HepG2 (cell line): Measurements from ENCODE around the gene ANKRD11. TPM values are rescaled to one million over a fixed set of nuclear protein-coding genes. Genes with fewer than 3 reads are reported as not detected.

ENCODE experiments used
- ATAC-seq: fragments of 200-7000 bp; cut with Tn5 transposase; 3 replicates; pipeline ENCODE4 v1.9.1; 2020; ENCODE audit warnings: mild to moderate bottlenecking, moderate library complexity
- BruUV-seq: library from RNA; stranded (reverse); fragments of 400-500 nt; replicated peaks from 2 replicates; lab custom pipeline; 2021; lab: Mats Ljungman, UMichigan
- CTCF ChIA-PET: fragments of 300-600 bp; formaldehyde crosslinking; extraction: SDS; loops from one replicate; lab custom pipeline; 2021; ENCODE audit warnings: low total read pairs, inconsistent platforms, low intra/inter-chr PET ratio; lab: Yijun Ruan, JAX
- POLR2A ChIA-PET: fragments of 350-600 bp; sonication (Branson Sonifier 250); formaldehyde crosslinking; loops from one replicate; lab custom pipeline; 2020; ENCODE audit warnings: antibody characterized with exemption, inconsistent platforms; lab: Yijun Ruan, JAX
- DNase-seq: peaks from one replicate; pipeline ENCODE4 v3.0.0-alpha.2; 2015; ENCODE audit warnings: low spot score
- FAIRE-seq: peaks from 3 replicates; lab custom pipeline; 2011; peaks lifted over from hg19 to GRCh38; lab: Jason Lieb, UNC
- H2AFZ ChIP-seq: one replicate; pipeline ENCODE4 v1.6.1; 2011; ENCODE audit warnings: low read length, inconsistent platforms
- H3K27ac ChIP-seq: fragments of 300-600 bp; 3 replicates; pipeline ENCODE4 v1.8.0; 2011; ENCODE audit warnings: mixed run types, mild to moderate bottlenecking, mixed read lengths, low read length, inconsistent platforms; ENCODE audit not compliant: insufficient read depth; ENCODE audit errors: extremely low read length
- H3K27me3 ChIP-seq, 2 experiments: fragments of 200-600 bp in 1 of 2; 2 replicates in 1 of 2; 3 replicates in 1 of 2; pipeline versions ENCODE4 v1.6.0 to v1.8.0; 2011; ENCODE audit warnings: low read length in 2 of 2, mild to moderate bottlenecking in 2 of 2, moderate library complexity in 2 of 2, inconsistent platforms in 1 of 2; ENCODE audit not compliant: insufficient read depth in 2 of 2, control insufficient read depth in 1 of 2
- H3K36me3 ChIP-seq, 2 experiments: fragments of 200-600 bp in 1 of 2; replicated peaks in 1 of 2; 2 replicates in 1 of 2; 3 replicates in 1 of 2; pipeline versions ENCODE4 v1.5.1 to v1.8.0; 2011; ENCODE audit warnings: low read length in 2 of 2, inconsistent platforms in 1 of 2; ENCODE audit not compliant: insufficient read depth in 2 of 2, control insufficient read depth in 1 of 2
- H3K4me1 ChIP-seq: 2 replicates; pipeline ENCODE4 v1.5.1; 2012; ENCODE audit warnings: low read length, inconsistent platforms; ENCODE audit not compliant: insufficient read depth
- H3K4me2 ChIP-seq: 2 replicates; pipeline ENCODE4 v1.6.0; 2011; ENCODE audit warnings: low read depth, low read length, inconsistent platforms
- H3K4me3 ChIP-seq, 3 experiments: fragments of 200-600 bp in 1 of 3; sonication (generic), shearing (Covaris generic) in 1 of 3; replicated peaks in 1 of 3; 2 replicates each; pipeline ENCODE4 v1.5.1; 2011 to 2016; ENCODE audit warnings: low read length in 3 of 3, inconsistent platforms in 2 of 3, low read depth in 2 of 3, mild to moderate bottlenecking in 2 of 3, control low read depth in 1 of 3, mixed read lengths in 1 of 3; ENCODE audit not compliant: insufficient read depth in 1 of 3
- H3K79me2 ChIP-seq: one replicate; pipeline ENCODE4 v1.6.1; 2011; ENCODE audit warnings: low read length, inconsistent platforms; ENCODE audit not compliant: insufficient read depth
- H3K9ac ChIP-seq: 2 replicates; pipeline ENCODE4 v1.6.0; 2011; ENCODE audit warnings: mild to moderate bottlenecking, low read depth, low read length, inconsistent platforms; ENCODE audit not compliant: insufficient read depth
- H3K9me3 ChIP-seq: 2 replicates; pipeline ENCODE4 v1.5.1; 2012; ENCODE audit warnings: mild to moderate bottlenecking, low read length
- H4K20me1 ChIP-seq: 2 replicates; pipeline ENCODE4 v1.6.0; 2011; ENCODE audit warnings: inconsistent platforms, mild to moderate bottlenecking, low read length, moderate library complexity; ENCODE audit not compliant: insufficient read depth
- ARHGAP35 ChIP-seq: sonication (generic); formaldehyde crosslinking; IDR thresholded peaks from 2 replicates; pipeline ENCODE4 v1.9.0; 2022; ENCODE audit warnings: mild to moderate bottlenecking, inconsistent platforms, moderate library complexity, missing genetic modification reagents, borderline replicate concordance
- ARNTL ChIP-seq: sonication (generic); formaldehyde crosslinking; IDR thresholded peaks from 2 replicates; pipeline ENCODE4 v1.4.0; 2020; ENCODE audit warnings: mild to moderate bottlenecking, missing genetic modification reagents
- ATM ChIP-seq: fragments of 450-650 bp; IDR thresholded peaks from 2 replicates; pipeline ENCODE4 v1.7.1; 2017; ENCODE audit warnings: mild to moderate bottlenecking, borderline replicate concordance
- CBX2 ChIP-seq, 2 experiments: fragments of 200-600 bp in 1 of 2; sonication (generic); formaldehyde crosslinking in 1 of 2; IDR thresholded peaks; 2 replicates each; pipeline versions ENCODE4 v1.7.0 to v1.8.1; 2018 to 2022; ENCODE audit warnings: low read depth in 2 of 2, low read length in 1 of 2, mild to moderate bottlenecking in 1 of 2, missing genetic modification reagents in 1 of 2
- CBX5 ChIP-seq: sonication (generic); formaldehyde crosslinking; IDR thresholded peaks from 2 replicates; pipeline ENCODE4 v1.4.0; 2020; ENCODE audit warnings: missing genetic modification reagents, borderline replicate concordance
- KDM1A ChIP-seq: IDR thresholded peaks from 2 replicates; pipeline ENCODE4 v1.6.1; 2016; ENCODE audit warnings: missing compliant biosample characterization
- KDM3A ChIP-seq: IDR thresholded peaks from 2 replicates; pipeline ENCODE4 v1.6.1; 2018; ENCODE audit warnings: low read depth, missing compliant biosample characterization
- KLF12 ChIP-seq: sonication (generic); formaldehyde crosslinking; IDR thresholded peaks from 2 replicates; pipeline ENCODE4 v1.4.0; 2020; ENCODE audit warnings: missing genetic modification reagents, borderline replicate concordance
- SYNCRIP ChIP-seq: fragments of 200-400 bp; formaldehyde crosslinking; IDR thresholded peaks from 2 replicates; pipeline ENCODE4 v1.6.1; 2018; ENCODE audit warnings: mild to moderate bottlenecking, low read depth, low read length; ENCODE audit not compliant: insufficient read depth
- TBL1XR1 ChIP-seq: fragments of 150-350 bp; IDR thresholded peaks from 2 replicates; pipeline ENCODE4 v1.6.1; 2014; ENCODE audit warnings: borderline replicate concordance, low read length; ENCODE audit not compliant: partially characterized antibody
- ZNF230 ChIP-seq: sonication (generic); formaldehyde crosslinking; IDR thresholded peaks from 2 replicates; pipeline ENCODE4 v1.4.0; 2020; ENCODE audit warnings: mild to moderate bottlenecking, missing genetic modification reagents
- ZNF460 ChIP-seq: sonication (generic); formaldehyde crosslinking; IDR thresholded peaks from 2 replicates; pipeline ENCODE4 v1.5.1; 2020; ENCODE audit warnings: missing genetic modification reagents, mild to moderate bottlenecking, borderline replicate concordance
- ZSCAN25 ChIP-seq: sonication (generic); formaldehyde crosslinking; IDR thresholded peaks from 2 replicates; pipeline ENCODE4 v1.8.0; 2022; ENCODE audit warnings: mild to moderate bottlenecking, missing genetic modification reagents
- WGBS: methylation state at CpG from one replicate; pipeline ENCODE4 v1.1.6; 2017; ENCODE audit warnings: low lambda C conversion rate; 5-methylcytosine and 5-hydroxymethylcytosine counted together
- in situ Hi-C: cut with HindIII; loops from 2 replicates; pipeline ENCODE4 v1.10.0; 2017; ENCODE audit warnings: low pct_unique_long_range_greater_than_20kb; ENCODE audit not compliant: extremely low pct_ligation_motif_present
- intact Hi-C: fragments of 100-400 bp; cut with micrococcal nuclease; formaldehyde crosslinking; loops from one replicate; pipeline ENCODE4 v1.10.0; 2022; ENCODE audit not compliant: unreplicated experiment
- polyA plus RNA-seq, 8 experiments: library from polyadenylated mRNA; depleted of rRNA in 3 of 8; stranded (reverse) in 7 of 8; unstranded in 1 of 8; fragments of >200 nt; fragmentation: Illumina TruSeq in 4 of 8; extraction: Trizol in 4 of 8; gene quantifications; 2 replicates each; pipeline versions ENCODE4 v1.2.1 to v1.2.3, GENCODE V29; 2011 to 2016; ENCODE audit warnings: low read depth in 4 of 8, missing spikeins in 1 of 8, mixed read lengths in 1 of 8; ENCODE audit not compliant: insufficient read depth in 1 of 8
- total RNA-seq, 5 experiments: library from RNA; depleted of rRNA; stranded (reverse); fragments of >200 nt; fragmentation: Illumina TruSeq; extraction: Trizol; gene quantifications; 2 replicates each; pipeline ENCODE4 v1.2.3, GENCODE V29; 2016; ENCODE audit warnings: low read depth in 1 of 5

ANKRD11 gene
- total and polyA plus RNA-seq, 2 of the 13 experiments (the other 11 are each of a cell fraction or from before 2014, with no cell fraction given), result 21.4 to 38.4 TPM

- TF ChIP-seq CBX5 (no peak), ARHGAP35 (CRISPR knock-in tag) (no peak)
Measured at GRCh38 chr16:89484923-89485679, 5.3 kb downstream of the ANKRD11 start (continued).

GRCh38 chr16:89484041-89484501, 6.3 kb downstream of the ANKRD11 start:
- ChIA-PET CTCF (no interaction called here), POLR2A (interaction anchor here (0.7 kb wide), 1 partner anchor 46 kb away, joined by 3 read pairs; no protein-coding TSS in a partner anchor)
- peaks cover 92% of the 10 kb centered on the region for H4K20me1 ChIP-seq
- no peak overlapping the region for H3K4me3 ChIP-seq
- FAIRE-seq (no peak), DNase-seq (no peak), ATAC-seq (no peak)
- peaks cover 94% of the 10 kb centered on the region for H3K4me1 ChIP-seq
- BruUV-seq, result no TSS peak
- H3K79me2 ChIP-seq, result peaks cover 93% of the 10 kb centered on the region
- no peak overlapping the region for H3K9ac ChIP-seq
- WGBS, result 95% methylated on average over 5 of the region's 5 CpGs
- no peak overlapping the region for H3K4me2 ChIP-seq
- no peak overlapping the region for H2AFZ ChIP-seq
- no peaks in the 10 kb centered on the region; a peak in 1 of 5 replicates for H3K27me3 ChIP-seq
- in situ Hi-C loops, result no loop called here
- H3K27ac ChIP-seq, result no peak overlapping the region
- no peaks in the 10 kb centered on the region for H3K9me3 ChIP-seq
- peaks cover 6 to 32% of the 10 kb centered on the region in 2 experiments; a peak in 4 of 5 replicates for H3K36me3 ChIP-seq
- no peak for TF ChIP-seq ARNTL
- TF ChIP-seq KDM1A (CRISPR knock-in tag), result no peak
- no peak for TF ChIP-seq SYNCRIP
- no peak for TF ChIP-seq KLF12 (CRISPR knock-in tag)
- no peak for TF ChIP-seq CBX2 (IDR thresholded peaks at IDR 0.05; ENCODE audit: low read depth, low read length)
- no peak for TF ChIP-seq CBX2 (CRISPR knock-in tag; IDR thresholded peaks at IDR 0.05; ENCODE audit: low read depth)
- no peak for TF ChIP-seq TBL1XR1
- no peak for TF ChIP-seq KDM3A (CRISPR knock-in tag)
- TF ChIP-seq ZNF460 (CRISPR knock-in tag), result no peak
- no peak for TF ChIP-seq ZNF230 (CRISPR knock-in tag)
- no peak for TF ChIP-seq ATM
- no peak for TF ChIP-seq ZSCAN25 (CRISPR knock-in tag)
- intact Hi-C loops, result no loop called here
